A673 (cell line): Measurements from ENCODE around the gene KCNQ2.

Experiments used
- EZH2 ChIP-seq: fragments of 200-600 bp; sonication (generic); IDR thresholded peaks from 2 replicates; pipeline ENCODE4 v1.6.1; 2017; ENCODE audit warnings: borderline replicate concordance, low read depth, mild to moderate bottlenecking, mixed read lengths, antibody characterized with exemption, low read length; ENCODE audit not compliant: poor library complexity, severe bottlenecking
- TF ChIP-seq, protein P1 (sequence below): fragments of 300-800, 200-600 bp; sonication (generic); conservative IDR thresholded peaks from 2 replicates; pipeline ENCODE4 v1.5.1; 2017; ENCODE audit warnings: low read depth, mild to moderate bottlenecking, antibody characterized with exemption, low read length, moderate library complexity, mixed read lengths

DNA sequence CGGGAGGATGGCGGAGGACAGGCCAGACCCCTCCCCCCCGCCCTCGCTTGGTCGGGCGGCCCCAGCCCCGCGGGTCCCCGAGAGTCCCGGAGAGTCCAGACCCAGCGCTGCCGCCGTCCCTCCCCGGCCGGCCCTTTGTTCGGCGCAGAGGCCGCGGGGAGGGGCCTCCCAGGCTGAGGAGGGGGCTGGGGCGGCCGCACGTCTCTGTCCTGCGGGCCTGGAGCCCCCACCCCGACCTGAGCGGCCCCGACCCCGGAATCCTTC is 806 bp downstream of the KCNQ2 start:
- TF ChIP-seq, protein P1, sequence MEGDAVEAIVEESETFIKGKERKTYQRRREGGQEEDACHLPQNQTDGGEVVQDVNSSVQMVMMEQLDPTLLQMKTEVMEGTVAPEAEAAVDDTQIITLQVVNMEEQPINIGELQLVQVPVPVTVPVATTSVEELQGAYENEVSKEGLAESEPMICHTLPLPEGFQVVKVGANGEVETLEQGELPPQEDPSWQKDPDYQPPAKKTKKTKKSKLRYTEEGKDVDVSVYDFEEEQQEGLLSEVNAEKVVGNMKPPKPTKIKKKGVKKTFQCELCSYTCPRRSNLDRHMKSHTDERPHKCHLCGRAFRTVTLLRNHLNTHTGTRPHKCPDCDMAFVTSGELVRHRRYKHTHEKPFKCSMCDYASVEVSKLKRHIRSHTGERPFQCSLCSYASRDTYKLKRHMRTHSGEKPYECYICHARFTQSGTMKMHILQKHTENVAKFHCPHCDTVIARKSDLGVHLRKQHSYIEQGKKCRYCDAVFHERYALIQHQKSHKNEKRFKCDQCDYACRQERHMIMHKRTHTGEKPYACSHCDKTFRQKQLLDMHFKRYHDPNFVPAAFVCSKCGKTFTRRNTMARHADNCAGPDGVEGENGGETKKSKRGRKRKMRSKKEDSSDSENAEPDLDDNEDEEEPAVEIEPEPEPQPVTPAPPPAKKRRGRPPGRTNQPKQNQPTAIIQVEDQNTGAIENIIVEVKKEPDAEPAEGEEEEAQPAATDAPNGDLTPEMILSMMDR: no peak
- no peak for TF ChIP-seq EZH2
